ENCODE data around the gene CD300LB. TPM values are rescaled to one million over a fixed set of nuclear protein-coding genes. Genes with fewer than 3 reads are reported as not detected.

CD300LB gene
- total RNA-seq, 4 donors from 2014 or later: not detected

DNA sequence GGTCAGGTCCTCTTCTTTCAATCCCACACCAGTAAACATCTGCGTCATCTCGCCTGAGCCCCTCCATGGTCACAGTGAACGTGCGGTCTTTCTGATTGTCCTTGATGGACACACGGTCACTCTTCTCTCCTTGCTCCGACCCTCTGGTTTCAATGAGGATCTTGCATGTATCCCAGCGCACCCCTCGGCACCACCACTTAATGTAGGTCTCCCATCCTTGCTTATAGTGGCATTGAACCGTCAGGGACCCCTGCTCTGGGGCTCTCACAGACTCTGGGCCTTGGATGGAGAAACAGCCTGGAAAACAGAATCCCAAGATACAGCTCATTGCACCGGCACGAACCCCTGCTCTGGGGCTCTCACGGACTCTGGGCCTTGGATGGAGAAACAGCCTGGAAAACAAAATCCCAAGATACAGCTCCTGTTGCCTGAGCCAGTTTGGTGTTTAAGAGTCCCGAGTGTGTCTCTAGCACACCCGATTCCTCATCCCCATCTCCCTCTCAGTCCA lies 5.4 kb downstream of the CD300LB start:
- no peaks in the 10 kb centered on the region for H3K36me3 ChIP-seq
- DNase-seq (ENCODE audit: low spot score in 2 of 2): peak; percentile 24 to 45

DNA sequence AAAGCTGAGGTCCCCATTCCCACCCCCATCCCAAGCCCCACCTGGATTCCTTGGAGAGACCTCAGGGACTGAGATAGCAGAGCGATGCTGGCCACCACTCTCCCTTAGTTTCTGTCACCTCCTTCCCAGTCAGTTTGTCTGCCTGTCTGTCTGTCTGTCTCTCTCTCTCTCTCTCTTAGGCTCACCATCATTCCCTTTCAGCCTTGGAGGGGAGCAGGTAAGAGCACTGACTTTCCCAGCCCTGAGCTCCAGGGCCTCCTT lies 5.9 kb downstream of the CD300LB start:
- WGBS: 100% methylated on average over 1 of the region's 1 CpG
- no peaks in the 10 kb centered on the region for H3K4me1 ChIP-seq
- DNase-seq (ENCODE audit: low spot score in 2 of 2): no peak

More for the DNA sequence above, 5.4 kb downstream of the CD300LB start:
- Histone ChIP-seq H3K27me3 (peaks cover 2% of the 10 kb centered on the region), H3K9me3 (no peaks in the 10 kb centered on the region), H3K4me1 (no peaks in the 10 kb centered on the region), H3K27ac (no peak overlapping the region), H3K4me3 (no peak overlapping the region)
- 91% methylated on average over 14 of the region's 14 CpGs for WGBS
- TF ChIP-seq POLR2A (IDR thresholded peaks at IDR 0.05) (no peak), CTCF (IDR thresholded peaks at IDR 0.05) (no peak), POLR2AphosphoS5 (IDR thresholded peaks at IDR 0.05) (no peak), EP300 (IDR thresholded peaks at IDR 0.05) (no peak)

DNA sequence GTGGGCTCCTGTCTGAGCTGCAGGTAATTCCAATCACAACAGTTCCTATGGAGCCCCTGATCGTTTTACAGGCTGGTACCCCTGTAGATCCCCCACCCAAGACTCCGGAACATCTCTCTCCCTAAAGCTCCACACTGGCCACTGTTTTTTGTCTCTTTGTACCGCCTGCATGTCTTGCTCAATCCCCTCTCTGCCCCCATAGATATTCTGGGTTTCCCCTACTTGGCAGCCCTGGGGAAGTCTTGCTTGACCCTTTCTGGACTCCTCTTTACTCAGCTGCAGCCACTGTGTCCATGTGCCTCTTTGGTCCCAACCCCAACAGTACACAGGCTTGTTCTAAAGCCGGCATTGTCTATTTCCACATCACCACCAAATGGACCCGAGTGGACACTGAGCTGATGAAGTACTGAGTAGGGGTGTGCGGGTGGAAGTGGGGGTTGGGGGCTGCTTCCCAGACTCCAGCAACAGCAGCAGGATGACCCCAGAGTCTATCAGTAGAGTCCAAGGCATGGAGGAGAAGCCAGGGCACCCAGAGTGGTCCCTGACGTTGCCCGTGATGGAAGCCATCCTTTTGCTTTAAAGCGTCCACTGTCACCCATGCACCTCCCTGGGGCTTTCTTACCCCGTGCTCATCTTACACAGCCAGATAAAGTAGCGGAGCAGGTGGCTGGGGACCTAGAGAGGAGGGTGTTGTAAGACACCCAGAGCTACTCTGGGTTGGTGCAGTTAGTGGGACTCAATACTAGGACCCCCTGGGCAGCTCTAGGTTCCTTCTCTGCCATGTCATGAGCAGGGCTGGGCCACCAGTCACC lies 6.4 kb downstream of the CD300LB start:
- 78% methylated on average over 8 of the region's 11 CpGs for WGBS
- peak; percentile 25 to 35 for DNase-seq (ENCODE audit: low spot score in 2 of 2)
- H3K4me3 ChIP-seq: no peak overlapping the region
- H3K9me3 ChIP-seq: no peaks in the 10 kb centered on the region
- TF ChIP-seq POLR2A (IDR thresholded peaks at IDR 0.05): no peak
- TF ChIP-seq CTCF (IDR thresholded peaks at IDR 0.05): no peak
- TF ChIP-seq POLR2AphosphoS5 (IDR thresholded peaks at IDR 0.05): no peak
- TF ChIP-seq EP300 (IDR thresholded peaks at IDR 0.05): no peak
- no peak overlapping the region for H3K27ac ChIP-seq
- H3K36me3 ChIP-seq: no peaks in the 10 kb centered on the region
- no peaks in the 10 kb centered on the region for H3K4me1 ChIP-seq
- H3K27me3 ChIP-seq: peaks cover 2% of the 10 kb centered on the region

More for the DNA sequence above, 5.9 kb downstream of the CD300LB start:
- TF ChIP-seq CTCF (IDR thresholded peaks at IDR 0.05): no peak
- no peak for TF ChIP-seq EP300 (IDR thresholded peaks at IDR 0.05)
- no peak for TF ChIP-seq POLR2A (IDR thresholded peaks at IDR 0.05)
- TF ChIP-seq POLR2AphosphoS5 (IDR thresholded peaks at IDR 0.05): no peak
- Histone ChIP-seq H3K27ac (no peak overlapping the region), H3K36me3 (no peaks in the 10 kb centered on the region), H3K4me3 (no peak overlapping the region), H3K9me3 (no peaks in the 10 kb centered on the region), H3K27me3 (peaks cover 2% of the 10 kb centered on the region)

DNA sequence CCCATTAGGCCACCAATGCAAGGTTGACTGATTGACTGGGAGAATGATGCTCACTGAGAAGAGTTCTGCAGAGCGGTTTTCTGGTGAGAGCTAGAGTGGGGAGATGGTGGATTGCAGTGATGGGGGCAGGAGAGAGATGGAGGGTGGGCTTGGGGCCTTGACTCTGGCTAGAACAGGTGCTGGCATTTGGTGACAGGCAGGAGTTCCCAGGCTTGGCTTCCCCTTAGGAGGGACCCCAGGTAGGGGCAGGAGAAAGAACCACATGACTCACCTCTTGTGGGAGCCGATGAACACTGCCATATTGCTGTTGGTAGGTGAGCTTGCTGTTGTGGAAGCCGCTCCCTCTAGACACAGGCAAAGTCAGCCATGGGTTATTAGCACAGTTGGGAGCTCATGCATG lies 8.0 kb downstream of the CD300LB start:
- no peak overlapping the region for H3K27ac ChIP-seq
- no peak overlapping the region for H3K4me3 ChIP-seq
- WGBS: 91% methylated on average over 3 of the region's 3 CpGs
- peaks cover 3% of the 10 kb centered on the region for H3K9me3 ChIP-seq
- DNase-seq (ENCODE audit: low spot score in 2 of 2): peak in 1 of 2 donors; percentile 40
- no peaks in the 10 kb centered on the region for H3K27me3 ChIP-seq
- no peak for TF ChIP-seq POLR2A (IDR thresholded peaks at IDR 0.05)
- H3K36me3 ChIP-seq: no peaks in the 10 kb centered on the region
- H3K4me1 ChIP-seq: no peaks in the 10 kb centered on the region

- peaks cover 3% of the 10 kb centered on the region for H3K9me3 ChIP-seq
- no peaks in the 10 kb centered on the region for H3K36me3 ChIP-seq
- TF ChIP-seq POLR2A (IDR thresholded peaks at IDR 0.05) (no peak), POLR2AphosphoS5 (IDR thresholded peaks at IDR 0.05) (no peak), CTCF (IDR thresholded peaks at IDR 0.05) (no peak), EP300 (IDR thresholded peaks at IDR 0.05) (no peak)
- H3K4me3 ChIP-seq: no peak overlapping the region
- DNase-seq (ENCODE audit: low spot score in 2 of 2): peak in 1 of 2 donors; percentile 59
- no peaks in the 10 kb centered on the region for H3K4me1 ChIP-seq
- no peak overlapping the region for H3K27ac ChIP-seq
- WGBS: 79% methylated on average over 5 of the region's 10 CpGs
- no peaks in the 10 kb centered on the region for H3K27me3 ChIP-seq
These were observed 8.7 kb downstream of the CD300LB start for GRCh38 chr17:74522381-74523105.
